Measurements from ENCODE around the gene RMI2. TPM values are rescaled to one million over a fixed set of nuclear protein-coding genes. Genes with fewer than 3 reads are reported as not detected.

The RMI2 gene
- total and polyA plus RNA-seq, 9 of the 15 experiments (the other 6 are each of a cell fraction or from before 2014, with no cell fraction given), result 8.0 to 43.4 (median 32.5) TPM

GRCh38 chr16:11346700-11347319 lies 1.6 kb downstream of the RMI2 start:
- no peak overlapping the region for H3K27ac ChIP-seq (ENCODE audit: extremely low read depth, low read depth, low read length)
- peak overlapping the region; percentile 75; the same call in 1 of the 2 replicates for H3K4me3 ChIP-seq
- H3K9me3 ChIP-seq (replicated peaks; ENCODE audit: control insufficient read depth, insufficient read depth, low read depth, low read length), result no peaks in the 10 kb centered on the region
- 85% methylated on average over 9 of the region's 9 CpGs for WGBS (ENCODE audit: insufficient coverage, low coverage, missing lambda C conversion rate)
- in situ Hi-C loops (cut with MboI) (loop anchor here (10.0 kb wide), 1 partner anchor 242 kb away; no protein-coding TSS in a partner anchor), intact Hi-C loops (cut with micrococcal nuclease) (no loop called here)
- H3K4me2 ChIP-seq (ENCODE audit: insufficient read depth, low read length), result peak overlapping the region; percentile 85; the same call in 1 of the 2 replicates
- H3K79me2 ChIP-seq (ENCODE audit: control insufficient read depth, insufficient read depth, low read length), result peaks cover 24% of the 10 kb centered on the region
- H2AFZ ChIP-seq (ENCODE audit: low read depth, low read length), result no peak overlapping the region
- ChIA-PET CTCF (ENCODE audit: low intra/inter-chr PET ratio) (no interaction called here), POLR2A (interaction anchor here (0.6 to 2.9 kb wide), 5 partner anchors 14 to 614 kb away, joined by 3 to 9 read pairs (median 3); no protein-coding TSS in a partner anchor)
- H4K20me1 ChIP-seq (replicated peaks; ENCODE audit: control insufficient read depth, insufficient read depth, low read length), result no peaks in the 10 kb centered on the region; the same call in 1 of the 2 replicates
- ATAC-seq (no peak), FAIRE-seq (no peak), DNase-seq (ENCODE audit: extremely low read depth in 1 of 4, low spot score in 3 of 4) (no peak)
- H3K36me3 ChIP-seq (ENCODE audit: control insufficient read depth, insufficient read depth, low read length), result peaks cover 6% of the 10 kb centered on the region; the same call in 1 of the 3 replicates
- H3K27me3 ChIP-seq (ENCODE audit: control insufficient read depth in 2 of 2, insufficient read depth in 2 of 2, low read length in 2 of 2), result no peaks in the 10 kb centered on the region
- TF ChIP-seq PRDM10 (IDR thresholded peaks at IDR 0.05; ENCODE audit: partially characterized antibody) (peak; percentile 39), NFRKB (IDR thresholded peaks at IDR 0.05; ENCODE audit: low read depth) (no peak), RNF2 (IDR thresholded peaks at IDR 0.05) (no peak)
- peak overlapping the region in 1 of 2 experiments; percentile 72; a peak in 1 of 4 replicates for H3K9ac ChIP-seq (ENCODE audit: insufficient read depth in 1 of 2, low read depth in 2 of 2, low read length in 2 of 2)
- peaks cover 2 to 22% of the 10 kb centered on the region in 2 experiments; a peak in 4 of 5 replicates for H3K4me1 ChIP-seq (replicated peaks in 1 of 2; ENCODE audit: control insufficient read depth in 2 of 2, insufficient read depth in 2 of 2, low read length in 2 of 2)
- no peaks in the 10 kb centered on the region for H3K9me1 ChIP-seq (ENCODE audit: control insufficient read depth, insufficient read depth, low read length)
- TSS peak; percentile 31 for BruUV-seq (replicated peaks)
